Measurements from ENCODE around the gene CRHR1. TPM values are rescaled to one million over a fixed set of nuclear protein-coding genes. Genes with fewer than 3 reads are reported as not detected.
A peak's percentile ranks its signal among the peaks of the same experiment; 100 is the strongest.

The CRHR1 gene
- total and polyA plus RNA-seq, 10 donors = 0.22 TPM; not detected in 9

GRCh38 chr17:45785480-45786193 is 1.5 kb downstream of the CRHR1 start:
- TF ChIP-seq CTCF (IDR thresholded peaks at IDR 0.05 in 8 of 11, conservative IDR thresholded peaks at IDR 0.05 in 3 of 11) (no peak), POLR2AphosphoS5 (IDR thresholded peaks at IDR 0.05) (no peak), POLR2A (IDR thresholded peaks at IDR 0.05) (no peak)
- 23 to 47% (median 27%) methylated on average over 15 to 28 of the region's 28 CpGs for WGBS, 5 donors
- no peak for DNase-seq

GRCh38 chr17:45786349-45786748 is 2.2 kb downstream of the CRHR1 start:
- no peak overlapping the region for H3K4me3 ChIP-seq
- no peak for DNase-seq
- peaks cover 0 to 98% (median 41%) of the 10 kb centered on the region in 7 donors for H3K27me3 ChIP-seq (replicated peaks in 1 of 7)
- no peaks in the 10 kb centered on the region for H3K9me3 ChIP-seq
- no peak overlapping the region for H3K27ac ChIP-seq
- no peaks in the 10 kb centered on the region for H3K36me3 ChIP-seq
- intact Hi-C loops (cut with DNase I; ENCODE audit: low total_unique reads) = no loop called here
- 72 to 85% (median 82%) methylated on average over 3 of the region's 3 CpGs for WGBS, 5 donors
- H3K4me1 ChIP-seq = peaks cover 18 to 29% (median 26%) of the 10 kb centered on the region in 6 donors
- no peak for TF ChIP-seq POLR2AphosphoS5 (IDR thresholded peaks at IDR 0.05)
- no peak for TF ChIP-seq CTCF (IDR thresholded peaks at IDR 0.05 in 8 of 11, conservative IDR thresholded peaks at IDR 0.05 in 3 of 11)
- no peak for TF ChIP-seq POLR2A (IDR thresholded peaks at IDR 0.05)

More at GRCh38 chr17:45785480-45786193, 1.5 kb downstream of the CRHR1 start:
- no peak overlapping the region for H3K27ac ChIP-seq
- H3K4me3 ChIP-seq = peak overlapping the region in 7 of 8 donors; percentile 30 to 72 (median 47)
- intact Hi-C loops (cut with DNase I; ENCODE audit: low total_unique reads) = no loop called here
- no peaks in the 10 kb centered on the region for H3K9me3 ChIP-seq
- H3K4me1 ChIP-seq = peaks cover 18 to 29% (median 26%) of the 10 kb centered on the region in 6 donors
- H3K27me3 ChIP-seq (replicated peaks in 1 of 7) = peaks cover 0 to 98% (median 42%) of the 10 kb centered on the region in 7 donors
- no peaks in the 10 kb centered on the region for H3K36me3 ChIP-seq

- Histone ChIP-seq H3K36me3 (no peaks in the 10 kb centered on the region), H3K4me1 (peaks cover 18 to 29% (median 26%) of the 10 kb centered on the region in 6 donors), H3K9me3 (no peaks in the 10 kb centered on the region), H3K27ac (no peak overlapping the region), H3K27me3 (replicated peaks in 1 of 7) (peaks cover 0 to 98% (median 39%) of the 10 kb centered on the region in 7 donors), H3K4me3 (no peak overlapping the region)
- intact Hi-C loops (cut with DNase I; ENCODE audit: low total_unique reads) = no loop called here
- DNase-seq = no peak
- TF ChIP-seq POLR2A (IDR thresholded peaks at IDR 0.05) = no peak
- 44 to 65% (median 61%) methylated on average over 3 of the region's 3 CpGs for WGBS, 5 donors
Observed at GRCh38 chr17:45787044-45787443, 2.9 kb downstream of the CRHR1 start.

- Histone ChIP-seq H3K27me3 (replicated peaks in 1 of 7) (peaks cover 0 to 98% (median 34%) of the 10 kb centered on the region in 7 donors), H3K9me3 (no peaks in the 10 kb centered on the region), H3K4me1 (peaks cover 18 to 29% (median 26%) of the 10 kb centered on the region in 6 donors), H3K36me3 (no peaks in the 10 kb centered on the region), H3K4me3 (no peak overlapping the region), H3K27ac (no peak overlapping the region)
- TF ChIP-seq POLR2A (IDR thresholded peaks at IDR 0.05) (no peak), CTCF (IDR thresholded peaks at IDR 0.05 in 8 of 11, conservative IDR thresholded peaks at IDR 0.05 in 3 of 11) (no peak), POLR2AphosphoS5 (IDR thresholded peaks at IDR 0.05) (no peak)
- DNase-seq = no peak
- intact Hi-C loops (cut with DNase I; ENCODE audit: low total_unique reads) = no loop called here
- WGBS, 5 donors = 72 to 83% (median 80%) methylated on average over 11 of the region's 11 CpGs
Observed at GRCh38 chr17:45787656-45788055, 3.5 kb downstream of the CRHR1 start.

Measured in spleen (tissue), 11 donors.